ENCODE data around the gene RNF130.
"Not testable (repeated sequence)": the region's sequence is repeated elsewhere in the genome, so short reads cannot be mapped to it uniquely, and the experiment has no call there.

RNF130 gene

GRCh38 chr5:180020176-180020575 lies 51.4 kb downstream of the RNF130 start:
- TF ChIP-seq CTCF (IDR thresholded peaks at IDR 0.05; ENCODE audit: low read length, missing control alignments), result no peak
- DNase-seq (ENCODE audit: low read depth), result no peak
- no peak overlapping the region for H3K4me3 ChIP-seq (replicated peaks; ENCODE audit: low read depth, low read length)

DNA sequence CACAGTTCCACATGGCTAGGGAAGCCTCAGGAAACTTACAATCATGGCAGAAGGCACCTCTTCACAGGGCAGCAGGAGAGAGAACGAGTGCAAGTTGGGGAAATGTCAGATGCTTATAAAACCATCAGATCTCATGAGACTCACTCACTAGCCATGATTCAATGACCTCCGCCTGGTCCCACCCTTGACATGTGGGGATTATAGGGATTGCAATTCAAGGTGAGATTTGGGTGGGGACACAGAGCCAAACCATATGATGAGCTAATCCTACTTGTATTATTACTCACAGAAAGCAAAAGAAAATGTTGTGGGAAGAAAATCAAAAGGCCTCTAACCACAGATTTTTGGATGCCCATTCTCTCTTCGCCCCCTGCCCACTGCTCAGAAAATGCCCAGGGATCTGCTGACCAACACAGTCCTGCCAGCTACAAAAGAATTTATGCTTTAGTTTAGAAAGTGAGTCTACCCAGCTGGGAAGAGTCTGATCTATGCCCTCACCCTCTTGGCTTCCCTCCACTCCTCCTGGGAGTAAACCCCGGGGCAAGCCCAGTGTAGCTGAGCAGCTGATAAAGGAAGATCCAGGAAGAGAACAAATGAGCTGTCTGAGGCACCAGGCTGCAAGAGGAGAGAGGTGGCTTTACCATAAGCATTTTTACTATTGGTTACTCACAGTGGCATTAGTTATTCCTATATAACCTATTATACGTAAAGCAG lies 53.1 kb downstream of the RNF130 start:
- TF ChIP-seq CTCF (IDR thresholded peaks at IDR 0.05; ENCODE audit: low read length, missing control alignments), result no peak
- DNase-seq (ENCODE audit: low read depth), result no peak
- no peak overlapping the region for H3K4me3 ChIP-seq (replicated peaks; ENCODE audit: low read depth, low read length)

DNA sequence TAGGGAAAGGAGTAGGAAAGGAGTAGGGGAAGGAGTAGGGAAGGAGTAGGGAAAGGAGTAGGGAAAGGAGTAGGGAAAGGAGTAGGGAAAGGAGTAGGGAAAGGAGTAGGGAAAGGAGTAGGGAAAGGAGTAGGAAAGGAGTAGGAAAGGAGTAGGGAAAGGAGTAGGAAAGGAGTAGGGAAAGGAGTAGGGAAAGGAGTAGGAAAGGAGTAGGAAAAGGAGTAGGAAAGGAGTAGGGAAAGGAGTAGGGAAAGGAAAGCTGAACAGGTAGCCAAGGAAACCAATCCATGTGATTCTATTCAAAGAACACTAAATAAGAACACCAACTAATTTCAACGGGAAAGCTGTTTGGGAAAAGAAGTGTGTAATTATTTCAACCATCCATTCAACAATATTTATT lies 56.0 kb downstream of the RNF130 start:
- not testable (repeated sequence) for H3K4me3 ChIP-seq (replicated peaks; ENCODE audit: low read depth, low read length); DNase-seq (ENCODE audit: low read depth)

GRCh38 chr5:180013678-180014077 lies 57.9 kb downstream of the RNF130 start:
- H3K4me3 ChIP-seq (replicated peaks; ENCODE audit: low read depth, low read length), result no peak overlapping the region
- no peak for DNase-seq (ENCODE audit: low read depth)
- no peak for TF ChIP-seq CTCF (IDR thresholded peaks at IDR 0.05; ENCODE audit: low read length, missing control alignments)

- no peak for DNase-seq (ENCODE audit: low read depth)
- TF ChIP-seq CTCF (IDR thresholded peaks at IDR 0.05; ENCODE audit: low read length, missing control alignments), result no peak
- no peak overlapping the region for H3K4me3 ChIP-seq (replicated peaks; ENCODE audit: low read depth, low read length)
Measured at GRCh38 chr5:180012316-180012715, 59.2 kb downstream of the RNF130 start.

DNA sequence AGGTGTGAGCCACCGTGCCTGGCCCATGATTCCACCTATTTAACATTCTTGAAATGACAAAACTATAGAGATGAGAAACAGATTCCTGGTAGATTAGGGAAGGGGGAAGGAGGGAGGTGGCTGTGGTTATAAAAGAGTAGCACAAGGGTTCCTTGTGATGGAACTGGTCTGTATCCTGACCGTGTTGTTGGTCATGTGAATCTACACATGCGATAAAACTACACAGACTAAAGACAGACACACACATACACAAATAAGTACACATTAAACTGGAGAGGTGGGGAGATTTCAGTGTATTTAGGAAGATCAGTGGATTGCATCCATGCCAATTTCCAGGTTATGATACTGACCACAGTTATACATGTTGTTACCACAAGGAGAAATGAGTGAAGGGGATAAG lies 60.9 kb downstream of the RNF130 start:
- no peak for DNase-seq (ENCODE audit: low read depth)
- H3K4me3 ChIP-seq (replicated peaks; ENCODE audit: low read depth, low read length), result no peak overlapping the region
- no peak for TF ChIP-seq CTCF (IDR thresholded peaks at IDR 0.05; ENCODE audit: low read length, missing control alignments)

- DNase-seq (ENCODE audit: low read depth), result no peak
- no peak for TF ChIP-seq CTCF (IDR thresholded peaks at IDR 0.05; ENCODE audit: low read length, missing control alignments)
- no peak overlapping the region for H3K4me3 ChIP-seq (replicated peaks; ENCODE audit: low read depth, low read length)
Measured at GRCh38 chr5:180009581-180009980, 62.0 kb downstream of the RNF130 start.
